ENCODE measurements around the gene ICAM5. TPM values are rescaled to one million over a fixed set of nuclear protein-coding genes. Genes with fewer than 3 reads are reported as not detected.

ICAM5 gene
- total and polyA plus RNA-seq, 2 experiments from 2014 or later: 21.0 to 53.0 TPM

GRCh38 chr19:10321874-10322835 is 32.4 kb downstream of the ICAM5 start:
- no peak for DNase-seq (ENCODE audit: low read depth in 1 of 2, low spot score in 1 of 2)
- peaks cover 61% of the 10 kb centered on the region for H3K36me3 ChIP-seq
- H3K4me3 ChIP-seq: no peak overlapping the region
- H3K4me1 ChIP-seq (ENCODE audit: low read depth): no peaks in the 10 kb centered on the region
- no peak for TF ChIP-seq CTCF (IDR thresholded peaks at IDR 0.05; ENCODE audit: low read depth, low read length)
- no peaks in the 10 kb centered on the region for H3K27me3 ChIP-seq
- H3K27ac ChIP-seq: no peak overlapping the region
- no peaks in the 10 kb centered on the region for H3K9me3 ChIP-seq (ENCODE audit: low read depth)

DNA sequence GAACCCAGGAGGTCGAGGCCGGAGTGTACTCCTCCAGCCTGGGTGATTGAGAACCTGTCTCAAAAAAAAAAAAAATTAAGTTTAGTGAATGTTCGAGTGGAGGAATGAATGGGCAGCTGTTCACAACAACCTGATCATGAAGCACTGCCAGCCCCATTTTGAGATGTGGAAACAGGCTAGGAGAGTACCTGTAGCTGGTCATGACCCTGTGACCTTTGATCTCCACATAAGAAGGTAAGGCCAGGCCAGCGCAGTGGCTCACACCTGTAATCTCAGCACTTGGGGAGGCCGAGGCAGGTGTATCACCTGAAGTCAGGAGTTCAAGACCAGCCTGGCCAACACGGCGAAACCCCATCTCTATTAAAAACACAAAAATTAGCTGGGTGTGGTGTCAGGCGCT is 36.0 kb downstream of the ICAM5 start:
- Histone ChIP-seq H3K27ac (no peak overlapping the region), H3K4me3 (no peak overlapping the region), H3K4me1 (ENCODE audit: low read depth) (no peaks in the 10 kb centered on the region), H3K27me3 (no peaks in the 10 kb centered on the region), H3K9me3 (ENCODE audit: low read depth) (no peaks in the 10 kb centered on the region), H3K36me3 (peaks cover 65% of the 10 kb centered on the region)
- no peak for TF ChIP-seq CTCF (IDR thresholded peaks at IDR 0.05; ENCODE audit: low read depth, low read length)
- no peak for DNase-seq (ENCODE audit: low read depth in 1 of 2, low spot score in 1 of 2)

DNA sequence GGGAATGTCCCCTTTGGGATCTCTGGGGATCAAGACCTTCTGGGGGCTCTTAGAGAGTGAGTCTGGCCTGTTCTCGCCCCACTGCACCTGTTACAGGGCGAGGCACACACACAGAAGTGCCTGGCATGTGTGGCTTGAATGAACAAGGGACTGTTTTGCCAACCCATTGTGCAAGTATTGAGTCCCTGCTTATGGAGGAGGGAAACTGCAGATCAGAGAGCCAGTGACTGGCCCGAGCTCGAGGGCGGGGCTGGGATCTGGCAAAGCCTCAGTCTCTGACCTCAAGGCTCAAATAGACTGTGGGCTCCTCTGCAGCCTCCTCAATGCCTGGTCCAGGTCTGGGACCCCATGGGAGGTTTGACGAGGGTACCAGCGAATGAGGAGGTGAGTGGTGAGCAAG is 38.0 kb downstream of the ICAM5 start:
- DNase-seq (ENCODE audit: low read depth in 1 of 2, low spot score in 1 of 2): no peak
- no peaks in the 10 kb centered on the region for H3K27me3 ChIP-seq
- no peaks in the 10 kb centered on the region for H3K9me3 ChIP-seq (ENCODE audit: low read depth)
- H3K36me3 ChIP-seq: peaks cover 45% of the 10 kb centered on the region
- H3K27ac ChIP-seq: no peak overlapping the region
- no peak for TF ChIP-seq CTCF (IDR thresholded peaks at IDR 0.05; ENCODE audit: low read depth, low read length)
- H3K4me3 ChIP-seq: no peak overlapping the region
- H3K4me1 ChIP-seq (ENCODE audit: low read depth): no peaks in the 10 kb centered on the region

- H3K4me1 ChIP-seq (ENCODE audit: low read depth): no peaks in the 10 kb centered on the region
- H3K27ac ChIP-seq: no peak overlapping the region
- no peak for DNase-seq (ENCODE audit: low read depth in 1 of 2, low spot score in 1 of 2)
- H3K9me3 ChIP-seq (ENCODE audit: low read depth): no peaks in the 10 kb centered on the region
- no peak for TF ChIP-seq CTCF (IDR thresholded peaks at IDR 0.05; ENCODE audit: low read depth, low read length)
- no peaks in the 10 kb centered on the region for H3K27me3 ChIP-seq
- H3K36me3 ChIP-seq: peaks cover 35% of the 10 kb centered on the region
- no peak overlapping the region for H3K4me3 ChIP-seq
Measured at GRCh38 chr19:10328558-10329429, 39.0 kb downstream of the ICAM5 start.

DNA sequence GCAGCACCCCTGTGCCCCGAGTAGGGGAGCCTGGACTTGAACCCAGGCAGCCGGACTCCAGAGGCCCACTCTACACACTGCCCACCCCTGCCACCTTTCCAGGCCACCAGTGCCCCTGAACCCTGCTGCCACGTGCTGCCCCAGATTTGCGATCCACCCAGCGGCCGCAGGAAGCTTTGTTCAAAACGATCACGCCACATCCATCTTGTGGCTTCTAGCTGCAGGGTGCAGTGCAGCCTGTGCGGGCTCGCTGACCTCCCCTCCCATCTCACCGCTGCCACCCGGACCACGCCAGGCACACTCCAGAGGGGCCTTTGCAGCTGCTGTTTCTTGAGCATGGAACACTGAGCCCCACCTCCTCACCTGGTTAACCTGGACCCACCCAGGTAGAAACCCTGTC is 39.8 kb downstream of the ICAM5 start:
- no peak for DNase-seq (ENCODE audit: low read depth in 1 of 2, low spot score in 1 of 2)
- Histone ChIP-seq H3K4me1 (ENCODE audit: low read depth) (no peaks in the 10 kb centered on the region), H3K36me3 (peaks cover 32% of the 10 kb centered on the region), H3K9me3 (ENCODE audit: low read depth) (no peaks in the 10 kb centered on the region), H3K27me3 (no peaks in the 10 kb centered on the region), H3K27ac (no peak overlapping the region), H3K4me3 (no peak overlapping the region)
- no peak for TF ChIP-seq CTCF (IDR thresholded peaks at IDR 0.05; ENCODE audit: low read depth, low read length)

Data from cardiac muscle cell (in vitro differentiated cells and primary cell).